Body of pancreas (tissue), 4 donors: ENCODE measurements around the gene EMX1. TPM values are rescaled to one million over a fixed set of nuclear protein-coding genes. Genes with fewer than 3 reads are reported as not detected.

Experiments
- ATAC-seq: fragments of 150-250 bp; one replicate; pipeline ENCODE4 v1.9.1; 2016
- DNase-seq, 4 donors: peaks; one replicate each; pipeline ENCODE4 v3.0.0-alpha.2; 2019
- H3K27ac ChIP-seq, 4 donors: fragments of 200-600 bp; sonication (generic); 1 replicate in 3 of 4; 2 replicates in 1 of 4; pipeline versions ENCODE4 v1.5.1 to v1.6.1; 2016 to 2019; ENCODE audit warnings: mild to moderate bottlenecking in 1 of 4, mixed read lengths in 1 of 4, moderate library complexity in 1 of 4
- H3K27me3 ChIP-seq, 2 donors: fragments of 200-600 bp; sonication (generic); one replicate each; pipeline ENCODE4 v1.6.0; 2016; ENCODE audit warnings: mild to moderate bottlenecking in 1 of 2
- H3K36me3 ChIP-seq, 2 donors: fragments of 200-600 bp; sonication (generic); replicated peaks in 1 of 2; 2 replicates each; pipeline ENCODE4 v1.5.1; 2016; ENCODE audit warnings: low read depth in 2 of 2; ENCODE audit not compliant: insufficient read depth in 1 of 2
- H3K4me1 ChIP-seq: fragments of 200-600 bp; sonication (generic); one replicate; pipeline ENCODE4 v1.6.0; 2016
- H3K4me3 ChIP-seq, 2 donors: fragments of 200-600 bp; sonication (generic); 1 replicate in 1 of 2; 2 replicates in 1 of 2; pipeline ENCODE4 v1.5.1; 2016 to 2019
- H3K9me3 ChIP-seq, 3 donors: fragments of 200-600 bp; sonication (generic); 1 replicate in 2 of 3; 2 replicates in 1 of 3; pipeline ENCODE4 v1.5.1; 2016
- POLR2A ChIP-seq, 3 donors: fragments of 450-650 bp; IDR thresholded peaks; one replicate each; pipeline ENCODE4 v1.6.1; 2016; ENCODE audit warnings: antibody characterized with exemption in 3 of 3, mild to moderate bottlenecking in 2 of 3
- WGBS, 2 donors: methylation state at CpG; one replicate each; pipeline ENCODE4 v1.1.5; 2017; 5-methylcytosine and 5-hydroxymethylcytosine counted together
- intact Hi-C: fragments of 100-400 bp; cut with DNase I; formaldehyde crosslinking; loops from one replicate; pipeline ENCODE4 v1.15.1; 2023
- total RNA-seq, 2 donors: library from RNA; depleted of rRNA; stranded (reverse); fragments of >200 nt; gene quantifications; one replicate each; pipeline ENCODE4 v1.1.0, GENCODE V29; 2016
- TF ChIP-seq, protein P1 (sequence below), 7 experiments: fragments of 450-650 bp in 4 of 7; fragments of 200-600 bp in 3 of 7; sonication (generic) in 3 of 7; IDR thresholded peaks; one replicate each; pipeline ENCODE4 v1.5.1; 2016 to 2019; ENCODE audit warnings: antibody characterized with exemption in 7 of 7

The EMX1 gene
- total RNA-seq, 2 donors from 2014 or later = 0.26 to 0.33 TPM

DNA sequence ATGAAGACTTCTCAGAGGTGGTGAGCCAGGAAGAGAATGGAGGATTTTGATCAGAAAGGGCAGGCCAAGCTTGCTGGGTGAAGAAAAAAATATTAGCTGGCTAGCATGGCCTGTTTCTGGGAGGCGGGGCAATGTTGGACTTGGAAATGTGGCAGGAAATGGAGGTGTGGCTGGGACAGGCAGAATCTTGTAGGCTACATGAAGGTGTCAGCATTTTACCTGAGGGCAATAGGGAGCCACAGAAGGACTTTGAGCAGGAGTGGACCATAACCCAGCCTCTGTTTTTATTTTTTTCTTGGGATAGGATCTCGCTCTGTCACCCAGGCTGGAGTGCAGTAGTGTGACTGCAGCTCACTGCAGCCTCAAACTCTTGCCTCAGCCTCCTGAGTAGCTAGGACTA, 31.7 kb downstream of the EMX1 start:
- Histone ChIP-seq H3K4me1 (no peaks in the 10 kb centered on the region), H3K27me3 (no peaks in the 10 kb centered on the region), H3K9me3 (no peaks in the 10 kb centered on the region), H3K36me3 (no peaks in the 10 kb centered on the region), H3K27ac (no peak overlapping the region), H3K4me3 (no peak overlapping the region)
- intact Hi-C loops = no loop called here
- TF ChIP-seq, protein P1, sequence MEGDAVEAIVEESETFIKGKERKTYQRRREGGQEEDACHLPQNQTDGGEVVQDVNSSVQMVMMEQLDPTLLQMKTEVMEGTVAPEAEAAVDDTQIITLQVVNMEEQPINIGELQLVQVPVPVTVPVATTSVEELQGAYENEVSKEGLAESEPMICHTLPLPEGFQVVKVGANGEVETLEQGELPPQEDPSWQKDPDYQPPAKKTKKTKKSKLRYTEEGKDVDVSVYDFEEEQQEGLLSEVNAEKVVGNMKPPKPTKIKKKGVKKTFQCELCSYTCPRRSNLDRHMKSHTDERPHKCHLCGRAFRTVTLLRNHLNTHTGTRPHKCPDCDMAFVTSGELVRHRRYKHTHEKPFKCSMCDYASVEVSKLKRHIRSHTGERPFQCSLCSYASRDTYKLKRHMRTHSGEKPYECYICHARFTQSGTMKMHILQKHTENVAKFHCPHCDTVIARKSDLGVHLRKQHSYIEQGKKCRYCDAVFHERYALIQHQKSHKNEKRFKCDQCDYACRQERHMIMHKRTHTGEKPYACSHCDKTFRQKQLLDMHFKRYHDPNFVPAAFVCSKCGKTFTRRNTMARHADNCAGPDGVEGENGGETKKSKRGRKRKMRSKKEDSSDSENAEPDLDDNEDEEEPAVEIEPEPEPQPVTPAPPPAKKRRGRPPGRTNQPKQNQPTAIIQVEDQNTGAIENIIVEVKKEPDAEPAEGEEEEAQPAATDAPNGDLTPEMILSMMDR (IDR thresholded peaks at IDR 0.05) = no peak
- no peak for TF ChIP-seq POLR2A (IDR thresholded peaks at IDR 0.05)
- 92 to 100% methylated on average over 2 of the region's 2 CpGs for WGBS, 2 donors
- no peak for DNase-seq
- no peak for ATAC-seq

DNA sequence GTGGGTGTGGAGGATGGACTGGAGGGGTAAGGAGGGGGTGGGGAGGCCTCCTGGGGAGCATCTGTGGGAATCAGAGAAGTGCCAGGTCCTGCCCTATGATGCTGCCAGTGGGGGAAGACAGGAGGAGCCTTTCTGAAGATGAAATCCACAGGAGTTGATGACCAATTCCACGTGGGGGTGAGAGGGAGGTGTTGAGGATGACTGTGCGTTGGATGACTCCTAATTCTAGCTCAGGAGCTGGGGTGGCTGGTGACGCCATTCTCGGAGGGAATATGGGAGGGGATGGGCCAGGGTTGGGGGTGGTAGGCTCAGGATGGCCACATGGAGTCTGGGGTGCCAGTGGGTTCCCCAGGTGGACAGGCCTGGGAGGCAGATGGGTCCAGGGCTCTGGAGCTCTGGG, 32.3 kb downstream of the EMX1 start:
- WGBS, 2 donors = 82 to 90% methylated on average over 4 of the region's 4 CpGs
- H3K36me3 ChIP-seq = no peaks in the 10 kb centered on the region
- no peak for TF ChIP-seq POLR2A (IDR thresholded peaks at IDR 0.05)
- TF ChIP-seq, protein P1 (IDR thresholded peaks at IDR 0.05) = no peak
- no peaks in the 10 kb centered on the region for H3K27me3 ChIP-seq
- ATAC-seq (no peak), DNase-seq (no peak)
- no peak overlapping the region for H3K4me3 ChIP-seq
- H3K4me1 ChIP-seq = no peaks in the 10 kb centered on the region
- H3K27ac ChIP-seq = no peak overlapping the region
- no peaks in the 10 kb centered on the region for H3K9me3 ChIP-seq
- intact Hi-C loops = no loop called here

- intact Hi-C loops = no loop called here
- H3K27me3 ChIP-seq = no peaks in the 10 kb centered on the region
- no peak overlapping the region for H3K4me3 ChIP-seq
- no peak for DNase-seq
- H3K27ac ChIP-seq = no peak overlapping the region
- 90 to 91% methylated on average over 8 to 11 of the region's 13 CpGs for WGBS, 2 donors
- no peaks in the 10 kb centered on the region for H3K36me3 ChIP-seq
- no peaks in the 10 kb centered on the region for H3K9me3 ChIP-seq
- ATAC-seq = no peak
- no peaks in the 10 kb centered on the region for H3K4me1 ChIP-seq
- TF ChIP-seq POLR2A (IDR thresholded peaks at IDR 0.05) = no peak
- TF ChIP-seq, protein P1 (IDR thresholded peaks at IDR 0.05) = no peak
Observed at GRCh38 chr2:72950558-72951255, 33.4 kb downstream of the EMX1 start.

- Histone ChIP-seq H3K9me3 (no peaks in the 10 kb centered on the region), H3K27me3 (no peaks in the 10 kb centered on the region), H3K4me3 (no peak overlapping the region), H3K36me3 (no peaks in the 10 kb centered on the region), H3K4me1 (no peaks in the 10 kb centered on the region), H3K27ac (no peak overlapping the region)
- no peak for ATAC-seq
- no peak for DNase-seq
- WGBS, 2 donors = 87 to 88% methylated on average over 4 to 8 of the region's 8 CpGs
- TF ChIP-seq POLR2A (IDR thresholded peaks at IDR 0.05) = no peak
- TF ChIP-seq, protein P1 (IDR thresholded peaks at IDR 0.05) = no peak
- intact Hi-C loops = no loop called here
Observed at GRCh38 chr2:72951303-72952095, 34.2 kb downstream of the EMX1 start.
